GM23338 (cell line): ENCODE results near the gene INTS13. TPM values are rescaled to one million over a fixed set of nuclear protein-coding genes. Genes with fewer than 3 reads are reported as not detected.

Experiments
- ATAC-seq: fragments of 200-7000 bp; cut with Tn5 transposase; 3 replicates; pipeline ENCODE4 v1.9.1; 2020
- DNase-seq: peaks from one replicate; pipeline ENCODE4 v3.0.0-alpha.2; 2015; ENCODE audit warnings: low spot score
- H2AFZ ChIP-seq: fragments of 200-600 bp; sonication (generic); 2 replicates; pipeline ENCODE4 v1.8.0; 2016; ENCODE audit warnings: antibody characterized with exemption, mild to moderate bottlenecking, moderate library complexity
- H3F3A ChIP-seq: fragments of 200-600 bp; sonication (generic); replicated peaks from 2 replicates; pipeline ENCODE4 v1.8.0; 2017; ENCODE audit warnings: antibody characterized with exemption, mixed run types, low read depth
- H3K27ac ChIP-seq: fragments of 200-600 bp; sonication (generic); 2 replicates; pipeline ENCODE4 v1.6.1; 2016; ENCODE audit warnings: low read depth
- H3K27me3 ChIP-seq: fragments of 200-600 bp; sonication (generic); 2 replicates; pipeline ENCODE4 v1.8.0; 2016; ENCODE audit warnings: mild to moderate bottlenecking, mixed run types, moderate library complexity; ENCODE audit not compliant: insufficient read depth
- H3K36me3 ChIP-seq: fragments of 200-600 bp; sonication (generic); 2 replicates; pipeline ENCODE4 v1.8.0; 2016; ENCODE audit warnings: mild to moderate bottlenecking; ENCODE audit not compliant: insufficient read depth
- H3K4me1 ChIP-seq: fragments of 200-600 bp; sonication (generic); 2 replicates; pipeline ENCODE4 v1.8.0; 2016; ENCODE audit warnings: mild to moderate bottlenecking, moderate library complexity; ENCODE audit not compliant: insufficient read depth
- H3K4me2 ChIP-seq: fragments of 200-600 bp; sonication (generic); 2 replicates; pipeline ENCODE4 v1.7.1; 2017; ENCODE audit warnings: mixed run types
- H3K4me3 ChIP-seq: fragments of 200-600 bp; sonication (generic); 2 replicates; pipeline ENCODE4 v1.6.1; 2016; ENCODE audit warnings: mixed run types
- H3K79me2 ChIP-seq: fragments of 200-600 bp; sonication (generic); replicated peaks from 2 replicates; pipeline ENCODE4 v1.8.0; 2017; ENCODE audit warnings: mild to moderate bottlenecking; ENCODE audit not compliant: insufficient read depth
- H3K9me2 ChIP-seq: fragments of 200-600 bp; sonication (generic); 2 replicates; pipeline ENCODE4 v1.8.0; 2017; ENCODE audit not compliant: insufficient read depth
- H4K20me1 ChIP-seq: fragments of 200-600 bp; sonication (generic); replicated peaks from 2 replicates; pipeline ENCODE4 v1.8.0; 2017; ENCODE audit warnings: mild to moderate bottlenecking; ENCODE audit not compliant: insufficient read depth
- H3K27ac Mint-ChIP-seq: 2 replicates; pipeline ENCODE4 v1.8.0; 2020; ENCODE audit warnings: inconsistent platforms, mild to moderate bottlenecking, moderate library complexity, mixed read lengths
- H3K27me3 Mint-ChIP-seq: 3 replicates; pipeline ENCODE4 v1.8.0; 2022; ENCODE audit warnings: low read depth, mild to moderate bottlenecking, moderate library complexity, mixed read lengths, inconsistent platforms; ENCODE audit not compliant: insufficient read depth, poor library complexity
- H3K36me3 Mint-ChIP-seq: 3 replicates; pipeline ENCODE4 v1.8.0; 2021; ENCODE audit warnings: low read depth, mild to moderate bottlenecking, inconsistent platforms, moderate library complexity, mixed read lengths
- H3K4me1 Mint-ChIP-seq: 3 replicates; pipeline ENCODE4 v1.8.0; 2020; ENCODE audit warnings: mild to moderate bottlenecking, inconsistent platforms, mixed read lengths
- H3K4me3 Mint-ChIP-seq: 3 replicates; pipeline ENCODE4 v1.8.0; 2021; ENCODE audit warnings: moderate library complexity, mild to moderate bottlenecking, inconsistent platforms, mixed read lengths
- H3K9me3 Mint-ChIP-seq: 3 replicates; pipeline ENCODE4 v1.8.0; 2020; ENCODE audit warnings: moderate library complexity, mild to moderate bottlenecking, inconsistent platforms, mixed read lengths
- ETS1 ChIP-seq: IDR thresholded peaks from 2 replicates; pipeline ENCODE4 v1.6.1; 2016; ENCODE audit warnings: antibody characterized with exemption
- EZH2 ChIP-seq: fragments of 200-600 bp; sonication (generic); IDR thresholded peaks from one replicate; pipeline ENCODE4 v1.8.0; 2017; ENCODE audit warnings: antibody characterized with exemption, mild to moderate bottlenecking, low read depth; ENCODE audit not compliant: unreplicated experiment
- NANOG ChIP-seq: IDR thresholded peaks from 2 replicates; pipeline ENCODE4 v1.6.1; 2016; ENCODE audit warnings: antibody characterized with exemption, borderline replicate concordance
- POLR2AphosphoS5 ChIP-seq: IDR thresholded peaks from 2 replicates; pipeline ENCODE4 v1.6.1; 2016; ENCODE audit warnings: antibody characterized with exemption, low read depth
- polyA plus RNA-seq: library from polyadenylated mRNA; unstranded; fragments of >200 nt; fragmentation: Nextera tagmentation; extraction: Ambion mirVana; gene quantifications from 2 replicates; pipeline ENCODE4 v1.2.1, GENCODE V29; 2016
- total RNA-seq: library from RNA; depleted of rRNA; stranded (reverse); fragments of >200 nt; shearing (Covaris generic); gene quantifications from 2 replicates; pipeline ENCODE4 v1.2.3, GENCODE V29; 2014
- TF ChIP-seq, protein P1 (sequence below), 2 experiments: fragments of 200-600 bp in 1 of 2; sonication (generic) in 1 of 2; conservative IDR thresholded peaks; 2 replicates each; pipeline versions ENCODE4 v1.5.1 to v1.6.1; 2016 to 2017; ENCODE audit warnings: antibody characterized with exemption in 2 of 2, low read depth in 2 of 2, mild to moderate bottlenecking in 2 of 2, moderate library complexity in 1 of 2

INTS13 gene
- total and polyA plus RNA-seq, 2 experiments from 2014 or later: 91.3 to 94.1 TPM

DNA sequence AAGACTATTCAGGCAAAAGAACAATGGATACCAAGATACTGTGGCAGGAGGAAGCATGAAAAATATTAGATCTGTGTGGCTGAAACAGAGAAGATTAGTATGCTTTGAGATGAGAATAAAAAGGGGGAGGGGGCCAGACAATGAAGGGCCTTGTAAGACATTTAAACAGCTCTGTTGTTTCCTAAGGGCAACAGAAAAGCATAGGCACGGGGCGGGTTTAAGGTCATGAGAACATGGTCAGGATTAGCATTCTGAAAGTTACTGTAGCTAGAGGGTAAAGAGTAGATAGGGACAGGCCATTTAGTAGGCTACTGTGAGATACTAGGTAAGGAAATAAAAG, 18.6 kb downstream of the INTS13 start (continued):
- TF ChIP-seq, protein P1, sequence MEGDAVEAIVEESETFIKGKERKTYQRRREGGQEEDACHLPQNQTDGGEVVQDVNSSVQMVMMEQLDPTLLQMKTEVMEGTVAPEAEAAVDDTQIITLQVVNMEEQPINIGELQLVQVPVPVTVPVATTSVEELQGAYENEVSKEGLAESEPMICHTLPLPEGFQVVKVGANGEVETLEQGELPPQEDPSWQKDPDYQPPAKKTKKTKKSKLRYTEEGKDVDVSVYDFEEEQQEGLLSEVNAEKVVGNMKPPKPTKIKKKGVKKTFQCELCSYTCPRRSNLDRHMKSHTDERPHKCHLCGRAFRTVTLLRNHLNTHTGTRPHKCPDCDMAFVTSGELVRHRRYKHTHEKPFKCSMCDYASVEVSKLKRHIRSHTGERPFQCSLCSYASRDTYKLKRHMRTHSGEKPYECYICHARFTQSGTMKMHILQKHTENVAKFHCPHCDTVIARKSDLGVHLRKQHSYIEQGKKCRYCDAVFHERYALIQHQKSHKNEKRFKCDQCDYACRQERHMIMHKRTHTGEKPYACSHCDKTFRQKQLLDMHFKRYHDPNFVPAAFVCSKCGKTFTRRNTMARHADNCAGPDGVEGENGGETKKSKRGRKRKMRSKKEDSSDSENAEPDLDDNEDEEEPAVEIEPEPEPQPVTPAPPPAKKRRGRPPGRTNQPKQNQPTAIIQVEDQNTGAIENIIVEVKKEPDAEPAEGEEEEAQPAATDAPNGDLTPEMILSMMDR (conservative IDR thresholded peaks at IDR 0.05; ENCODE audit: low read depth in 2 of 2): no peak
- TF ChIP-seq POLR2AphosphoS5 (no peak), EZH2 (no peak), NANOG (no peak)

- Histone ChIP-seq H2AFZ (no peak overlapping the region), H3K27ac (no peak overlapping the region)
Measured at GRCh38 chr12:26918321-26919215, 19.2 kb downstream of the INTS13 start.

More at GRCh38 chr12:26918321-26919215, 19.2 kb downstream of the INTS13 start:
- no peak overlapping the region for H3K27ac Mint-ChIP-seq
- ATAC-seq (no peak), DNase-seq (no peak)
- TF ChIP-seq ETS1: no peak
- TF ChIP-seq, protein P1 (conservative IDR thresholded peaks at IDR 0.05; ENCODE audit: low read depth in 2 of 2): 0 out of 4 replicates have a peak, but pooled peaks of 1 of the 2 experiments have one; percentile 3
- Histone ChIP-seq H3K79me2 (no peaks in the 10 kb centered on the region), H3K9me2 (no peaks in the 10 kb centered on the region), H3K4me3 (no peak overlapping the region), H3F3A (no peaks in the 10 kb centered on the region), H3K4me1 (no peaks in the 10 kb centered on the region), H4K20me1 (no peaks in the 10 kb centered on the region), H3K27me3 (no peaks in the 10 kb centered on the region), H3K36me3 (peaks cover 26% of the 10 kb centered on the region; the same call in 1 of the 2 replicates), H3K4me2 (no peak overlapping the region)
- H3K36me3 Mint-ChIP-seq: peaks cover 31% of the 10 kb centered on the region
- no peaks in the 10 kb centered on the region for H3K9me3 Mint-ChIP-seq
- no peak overlapping the region for H3K4me3 Mint-ChIP-seq
- H3K27me3 Mint-ChIP-seq: peaks cover 7% of the 10 kb centered on the region
- no peaks in the 10 kb centered on the region for H3K4me1 Mint-ChIP-seq
